ENCODE results near the gene NOL4L.

DNA sequence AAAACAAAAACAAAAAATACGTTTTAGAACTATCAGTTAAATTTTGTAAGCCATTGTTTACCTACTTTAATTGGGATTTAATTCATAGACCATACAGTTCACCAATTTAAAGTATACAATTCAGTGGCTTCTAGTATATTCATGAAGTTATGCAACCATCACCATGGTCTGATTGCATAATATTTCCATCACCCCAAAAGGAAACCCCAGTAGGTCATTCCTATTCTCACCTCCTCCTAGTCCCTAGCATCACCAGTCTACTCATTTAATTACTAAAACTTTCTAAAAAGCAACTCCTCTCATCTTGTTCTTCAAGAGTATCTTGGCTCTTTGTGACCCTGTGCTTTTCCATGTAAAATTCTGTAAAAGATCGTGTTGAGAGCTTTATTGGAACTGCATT is 166.8 kb downstream of the NOL4L start:
- TF ChIP-seq POLR2AphosphoS5 (IDR thresholded peaks at IDR 0.05; ENCODE audit: low read depth) (no peak), ZNF331 (CRISPR knock-in tag; IDR thresholded peaks at IDR 0.05; ENCODE audit: low read depth) (no peak)
- TF ChIP-seq, protein P1, sequence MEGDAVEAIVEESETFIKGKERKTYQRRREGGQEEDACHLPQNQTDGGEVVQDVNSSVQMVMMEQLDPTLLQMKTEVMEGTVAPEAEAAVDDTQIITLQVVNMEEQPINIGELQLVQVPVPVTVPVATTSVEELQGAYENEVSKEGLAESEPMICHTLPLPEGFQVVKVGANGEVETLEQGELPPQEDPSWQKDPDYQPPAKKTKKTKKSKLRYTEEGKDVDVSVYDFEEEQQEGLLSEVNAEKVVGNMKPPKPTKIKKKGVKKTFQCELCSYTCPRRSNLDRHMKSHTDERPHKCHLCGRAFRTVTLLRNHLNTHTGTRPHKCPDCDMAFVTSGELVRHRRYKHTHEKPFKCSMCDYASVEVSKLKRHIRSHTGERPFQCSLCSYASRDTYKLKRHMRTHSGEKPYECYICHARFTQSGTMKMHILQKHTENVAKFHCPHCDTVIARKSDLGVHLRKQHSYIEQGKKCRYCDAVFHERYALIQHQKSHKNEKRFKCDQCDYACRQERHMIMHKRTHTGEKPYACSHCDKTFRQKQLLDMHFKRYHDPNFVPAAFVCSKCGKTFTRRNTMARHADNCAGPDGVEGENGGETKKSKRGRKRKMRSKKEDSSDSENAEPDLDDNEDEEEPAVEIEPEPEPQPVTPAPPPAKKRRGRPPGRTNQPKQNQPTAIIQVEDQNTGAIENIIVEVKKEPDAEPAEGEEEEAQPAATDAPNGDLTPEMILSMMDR (conservative IDR thresholded peaks at IDR 0.05; ENCODE audit: low read depth in 2 of 2), result no peak
- TF ChIP-seq, protein P2, sequence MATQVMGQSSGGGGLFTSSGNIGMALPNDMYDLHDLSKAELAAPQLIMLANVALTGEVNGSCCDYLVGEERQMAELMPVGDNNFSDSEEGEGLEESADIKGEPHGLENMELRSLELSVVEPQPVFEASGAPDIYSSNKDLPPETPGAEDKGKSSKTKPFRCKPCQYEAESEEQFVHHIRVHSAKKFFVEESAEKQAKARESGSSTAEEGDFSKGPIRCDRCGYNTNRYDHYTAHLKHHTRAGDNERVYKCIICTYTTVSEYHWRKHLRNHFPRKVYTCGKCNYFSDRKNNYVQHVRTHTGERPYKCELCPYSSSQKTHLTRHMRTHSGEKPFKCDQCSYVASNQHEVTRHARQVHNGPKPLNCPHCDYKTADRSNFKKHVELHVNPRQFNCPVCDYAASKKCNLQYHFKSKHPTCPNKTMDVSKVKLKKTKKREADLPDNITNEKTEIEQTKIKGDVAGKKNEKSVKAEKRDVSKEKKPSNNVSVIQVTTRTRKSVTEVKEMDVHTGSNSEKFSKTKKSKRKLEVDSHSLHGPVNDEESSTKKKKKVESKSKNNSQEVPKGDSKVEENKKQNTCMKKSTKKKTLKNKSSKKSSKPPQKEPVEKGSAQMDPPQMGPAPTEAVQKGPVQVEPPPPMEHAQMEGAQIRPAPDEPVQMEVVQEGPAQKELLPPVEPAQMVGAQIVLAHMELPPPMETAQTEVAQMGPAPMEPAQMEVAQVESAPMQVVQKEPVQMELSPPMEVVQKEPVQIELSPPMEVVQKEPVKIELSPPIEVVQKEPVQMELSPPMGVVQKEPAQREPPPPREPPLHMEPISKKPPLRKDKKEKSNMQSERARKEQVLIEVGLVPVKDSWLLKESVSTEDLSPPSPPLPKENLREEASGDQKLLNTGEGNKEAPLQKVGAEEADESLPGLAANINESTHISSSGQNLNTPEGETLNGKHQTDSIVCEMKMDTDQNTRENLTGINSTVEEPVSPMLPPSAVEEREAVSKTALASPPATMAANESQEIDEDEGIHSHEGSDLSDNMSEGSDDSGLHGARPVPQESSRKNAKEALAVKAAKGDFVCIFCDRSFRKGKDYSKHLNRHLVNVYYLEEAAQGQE (IDR thresholded peaks at IDR 0.05; ENCODE audit: unreplicated experiment), result no peak

Measured in GM23338 (cell line).